Ovary (tissue), 3 donors: ENCODE results near the gene LRP1B.

Source experiments
- EP300 ChIP-seq: sonication (generic); formaldehyde crosslinking; IDR thresholded peaks from one replicate; pipeline ENCODE4 v1.6.1; 2017; ENCODE audit warnings: antibody characterized with exemption
- POLR2A ChIP-seq: fragments of 450-650 bp; IDR thresholded peaks from one replicate; pipeline ENCODE4 v1.6.1; 2017; ENCODE audit warnings: antibody characterized with exemption, mild to moderate bottlenecking, moderate library complexity
- TF ChIP-seq, protein P1 (sequence below), 3 donors: fragments of 450-650 bp in 2 of 3; fragments of 200-600 bp in 1 of 3; IDR thresholded peaks; one replicate each; pipeline versions ENCODE4 v1.5.1 to v1.8.0; 2016 to 2022; ENCODE audit warnings: antibody characterized with exemption in 3 of 3, mild to moderate bottlenecking in 1 of 3
- donor health status: DM: no; HTN: no; CAD: no.

DNA sequence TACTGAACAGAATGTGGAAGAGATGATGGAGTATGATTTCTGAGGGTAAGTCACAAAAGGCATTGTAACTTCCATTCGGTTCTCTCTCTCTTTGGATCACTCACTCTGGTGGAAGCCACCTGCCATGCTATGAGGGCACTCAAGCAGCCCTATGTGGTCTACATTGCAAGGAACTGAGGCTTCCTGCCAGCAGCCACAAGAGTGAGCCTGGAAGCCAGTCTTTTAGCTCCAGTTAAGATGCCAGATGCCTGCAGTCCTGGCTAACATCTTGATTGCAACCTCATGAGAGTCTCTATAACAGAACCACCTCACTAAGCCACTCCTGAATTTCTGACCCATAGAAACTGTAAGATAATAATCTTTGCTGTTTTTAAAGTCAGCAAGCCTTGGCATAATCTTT is 935.7 kb downstream of the LRP1B start:
- TF ChIP-seq EP300 (no peak), POLR2A (no peak)
- TF ChIP-seq, protein P1, sequence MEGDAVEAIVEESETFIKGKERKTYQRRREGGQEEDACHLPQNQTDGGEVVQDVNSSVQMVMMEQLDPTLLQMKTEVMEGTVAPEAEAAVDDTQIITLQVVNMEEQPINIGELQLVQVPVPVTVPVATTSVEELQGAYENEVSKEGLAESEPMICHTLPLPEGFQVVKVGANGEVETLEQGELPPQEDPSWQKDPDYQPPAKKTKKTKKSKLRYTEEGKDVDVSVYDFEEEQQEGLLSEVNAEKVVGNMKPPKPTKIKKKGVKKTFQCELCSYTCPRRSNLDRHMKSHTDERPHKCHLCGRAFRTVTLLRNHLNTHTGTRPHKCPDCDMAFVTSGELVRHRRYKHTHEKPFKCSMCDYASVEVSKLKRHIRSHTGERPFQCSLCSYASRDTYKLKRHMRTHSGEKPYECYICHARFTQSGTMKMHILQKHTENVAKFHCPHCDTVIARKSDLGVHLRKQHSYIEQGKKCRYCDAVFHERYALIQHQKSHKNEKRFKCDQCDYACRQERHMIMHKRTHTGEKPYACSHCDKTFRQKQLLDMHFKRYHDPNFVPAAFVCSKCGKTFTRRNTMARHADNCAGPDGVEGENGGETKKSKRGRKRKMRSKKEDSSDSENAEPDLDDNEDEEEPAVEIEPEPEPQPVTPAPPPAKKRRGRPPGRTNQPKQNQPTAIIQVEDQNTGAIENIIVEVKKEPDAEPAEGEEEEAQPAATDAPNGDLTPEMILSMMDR (IDR thresholded peaks at IDR 0.05) = no peak
